HCT116 (cell line): ENCODE data around the gene ARHGAP19.

ENCODE experiments used
- CEBPB ChIP-seq: IDR thresholded peaks from 2 replicates; pipeline ENCODE4 v1.6.1; 2012; ENCODE audit warnings: low read depth
- EZH2 ChIP-seq: fragments of 200-600 bp; sonication (generic); IDR thresholded peaks from 2 replicates; pipeline ENCODE4 v1.6.1; 2017; ENCODE audit warnings: antibody characterized with exemption, mixed run types
- EZH2phosphoT487 ChIP-seq: fragments of 200-600 bp; IDR thresholded peaks from 2 replicates; pipeline ENCODE4 v1.6.1; 2018; ENCODE audit warnings: antibody characterized with exemption, borderline replicate concordance
- REST ChIP-seq: IDR thresholded peaks from 2 replicates; pipeline ENCODE4 v1.6.1; 2012; ENCODE audit warnings: low read depth
- SP1 ChIP-seq: IDR thresholded peaks from 2 replicates; pipeline ENCODE4 v1.6.1; 2012; ENCODE audit warnings: low read depth
- ZBTB33 ChIP-seq: IDR thresholded peaks from 2 replicates; pipeline ENCODE4 v1.6.1; 2011; ENCODE audit warnings: mild to moderate bottlenecking, low read length, moderate library complexity; ENCODE audit not compliant: insufficient replicate concordance; ENCODE audit errors: extremely low read depth
- TF ChIP-seq, protein P1 (sequence below), 3 experiments: fragments of 200-600 bp in 1 of 3; sonication (generic) in 1 of 3; IDR thresholded peaks in 2 of 3; conservative IDR thresholded peaks in 1 of 3; 2 replicates each; pipeline ENCODE4 v1.5.1; 2012 to 2017; ENCODE audit warnings: low read depth in 2 of 3, low read length in 2 of 3, antibody characterized with exemption in 1 of 3, borderline replicate concordance in 1 of 3, control low read depth in 1 of 3, mild to moderate bottlenecking in 1 of 3, mixed read lengths in 1 of 3, mixed run types in 1 of 3, moderate library complexity in 1 of 3; ENCODE audit not compliant: insufficient read depth in 1 of 3

- TF ChIP-seq CEBPB (no peak), EZH2 (no peak), REST (no peak), EZH2phosphoT487 (no peak), SP1 (no peak), ZBTB33 (no peak)
- TF ChIP-seq, protein P1, sequence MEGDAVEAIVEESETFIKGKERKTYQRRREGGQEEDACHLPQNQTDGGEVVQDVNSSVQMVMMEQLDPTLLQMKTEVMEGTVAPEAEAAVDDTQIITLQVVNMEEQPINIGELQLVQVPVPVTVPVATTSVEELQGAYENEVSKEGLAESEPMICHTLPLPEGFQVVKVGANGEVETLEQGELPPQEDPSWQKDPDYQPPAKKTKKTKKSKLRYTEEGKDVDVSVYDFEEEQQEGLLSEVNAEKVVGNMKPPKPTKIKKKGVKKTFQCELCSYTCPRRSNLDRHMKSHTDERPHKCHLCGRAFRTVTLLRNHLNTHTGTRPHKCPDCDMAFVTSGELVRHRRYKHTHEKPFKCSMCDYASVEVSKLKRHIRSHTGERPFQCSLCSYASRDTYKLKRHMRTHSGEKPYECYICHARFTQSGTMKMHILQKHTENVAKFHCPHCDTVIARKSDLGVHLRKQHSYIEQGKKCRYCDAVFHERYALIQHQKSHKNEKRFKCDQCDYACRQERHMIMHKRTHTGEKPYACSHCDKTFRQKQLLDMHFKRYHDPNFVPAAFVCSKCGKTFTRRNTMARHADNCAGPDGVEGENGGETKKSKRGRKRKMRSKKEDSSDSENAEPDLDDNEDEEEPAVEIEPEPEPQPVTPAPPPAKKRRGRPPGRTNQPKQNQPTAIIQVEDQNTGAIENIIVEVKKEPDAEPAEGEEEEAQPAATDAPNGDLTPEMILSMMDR (IDR thresholded peaks at IDR 0.05 in 2 of 3, conservative IDR thresholded peaks at IDR 0.05 in 1 of 3; ENCODE audit: borderline replicate concordance in 1 of 3, insufficient read depth in 1 of 3, low read depth in 2 of 3, low read length in 2 of 3): no peak
Observed at GRCh38 chr10:97292862-97293198, 393 bp upstream of the ARHGAP19 start.
